HG02943 (cell line): ENCODE data around the gene WDR4.
"Not testable (repeated sequence)": the region's sequence is repeated elsewhere in the genome, so short reads cannot be mapped to it uniquely, and the experiment has no call there.

Experiments
- ATAC-seq: cut with Tn5 transposase; IDR thresholded peaks from one replicate; pipeline ENCODE4 v1.9.1; 2021; ENCODE audit warnings: mild to moderate bottlenecking, low read depth, moderate library complexity; ENCODE audit not compliant: unreplicated experiment

The WDR4 gene, protein sequence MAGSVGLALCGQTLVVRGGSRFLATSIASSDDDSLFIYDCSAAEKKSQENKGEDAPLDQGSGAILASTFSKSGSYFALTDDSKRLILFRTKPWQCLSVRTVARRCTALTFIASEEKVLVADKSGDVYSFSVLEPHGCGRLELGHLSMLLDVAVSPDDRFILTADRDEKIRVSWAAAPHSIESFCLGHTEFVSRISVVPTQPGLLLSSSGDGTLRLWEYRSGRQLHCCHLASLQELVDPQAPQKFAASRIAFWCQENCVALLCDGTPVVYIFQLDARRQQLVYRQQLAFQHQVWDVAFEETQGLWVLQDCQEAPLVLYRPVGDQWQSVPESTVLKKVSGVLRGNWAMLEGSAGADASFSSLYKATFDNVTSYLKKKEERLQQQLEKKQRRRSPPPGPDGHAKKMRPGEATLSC

DNA sequence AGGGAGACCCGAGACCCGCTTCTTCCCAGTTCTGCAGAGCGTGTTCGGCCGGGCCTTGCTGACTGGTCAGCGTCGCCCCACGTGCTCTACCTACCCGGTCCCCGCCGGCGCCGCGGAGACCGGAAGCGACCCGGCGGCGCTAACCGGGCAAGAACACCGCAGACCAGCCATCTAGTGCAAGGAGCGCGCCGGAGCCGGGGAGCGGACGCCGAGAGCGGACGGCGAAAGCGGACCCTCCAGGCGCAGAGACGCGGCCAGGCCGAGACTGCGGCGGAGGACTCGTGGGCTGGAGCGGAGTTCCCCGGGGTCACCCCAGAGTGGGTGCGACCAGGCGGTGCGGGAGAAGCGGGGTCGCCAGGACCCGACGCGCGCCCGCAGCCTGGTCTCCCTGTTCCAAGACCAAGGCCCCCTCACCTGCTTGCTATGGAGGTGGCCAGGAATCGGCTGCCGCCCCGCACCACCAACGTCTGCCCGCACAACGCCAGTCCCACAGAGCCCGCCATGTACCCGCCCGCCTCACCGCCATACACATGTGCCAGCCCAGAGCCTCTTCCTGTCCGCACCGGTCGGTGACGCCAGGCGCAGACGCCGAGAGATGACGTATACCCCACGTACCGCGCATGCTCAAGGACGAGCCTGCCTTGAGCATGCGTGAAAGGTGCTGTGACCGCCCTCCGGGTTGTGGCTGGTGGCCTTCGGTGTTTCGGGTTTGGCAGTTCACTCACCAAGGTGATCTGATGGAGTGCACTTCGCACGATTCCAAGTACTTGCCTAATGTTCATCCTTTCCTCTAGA lies at the start of gene WDR4:
Gene WDR4, minus strand, starts transcription at position 547 of the 795 bp plus-strand sequence. Its CDS starts 44 bp downstream, at position 503.
- ATAC-seq: peak; percentile 82

DNA sequence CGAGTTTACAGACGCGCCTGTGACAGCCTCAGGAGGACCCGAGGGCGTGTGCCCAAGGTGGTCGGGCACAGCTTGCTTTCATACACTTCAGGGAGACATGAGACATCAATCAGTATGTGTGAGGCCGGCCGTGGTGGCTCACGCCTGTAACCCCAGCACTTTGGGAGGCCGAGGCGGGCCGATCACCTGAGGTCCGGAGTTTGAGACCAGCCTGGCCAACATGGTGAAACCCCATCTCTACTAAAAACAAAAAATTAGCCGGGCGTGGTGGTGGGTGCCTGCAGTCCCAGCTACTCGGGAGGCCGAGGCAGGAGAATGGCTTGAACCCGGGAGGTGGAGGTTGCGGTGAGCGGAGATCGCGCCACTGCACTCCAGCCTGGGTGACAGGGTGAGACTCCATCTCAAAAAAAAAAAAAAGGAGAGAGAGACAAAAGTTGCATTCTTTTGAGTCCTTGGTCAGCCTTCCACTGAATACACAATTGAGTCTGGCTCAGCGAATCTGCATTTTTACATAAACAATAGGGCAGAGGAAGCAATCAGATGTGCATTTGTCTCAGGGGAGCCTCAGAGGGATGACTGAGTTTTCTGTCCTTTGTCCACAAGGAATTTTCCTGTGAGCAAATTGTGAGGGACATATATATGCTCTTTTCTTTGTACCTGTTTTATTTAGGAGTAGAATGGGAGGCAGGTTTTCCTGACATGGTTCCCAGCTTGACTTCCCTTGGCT lies 48.3 kb upstream of the WDR4 start:
- not testable (repeated sequence) for ATAC-seq

DNA sequence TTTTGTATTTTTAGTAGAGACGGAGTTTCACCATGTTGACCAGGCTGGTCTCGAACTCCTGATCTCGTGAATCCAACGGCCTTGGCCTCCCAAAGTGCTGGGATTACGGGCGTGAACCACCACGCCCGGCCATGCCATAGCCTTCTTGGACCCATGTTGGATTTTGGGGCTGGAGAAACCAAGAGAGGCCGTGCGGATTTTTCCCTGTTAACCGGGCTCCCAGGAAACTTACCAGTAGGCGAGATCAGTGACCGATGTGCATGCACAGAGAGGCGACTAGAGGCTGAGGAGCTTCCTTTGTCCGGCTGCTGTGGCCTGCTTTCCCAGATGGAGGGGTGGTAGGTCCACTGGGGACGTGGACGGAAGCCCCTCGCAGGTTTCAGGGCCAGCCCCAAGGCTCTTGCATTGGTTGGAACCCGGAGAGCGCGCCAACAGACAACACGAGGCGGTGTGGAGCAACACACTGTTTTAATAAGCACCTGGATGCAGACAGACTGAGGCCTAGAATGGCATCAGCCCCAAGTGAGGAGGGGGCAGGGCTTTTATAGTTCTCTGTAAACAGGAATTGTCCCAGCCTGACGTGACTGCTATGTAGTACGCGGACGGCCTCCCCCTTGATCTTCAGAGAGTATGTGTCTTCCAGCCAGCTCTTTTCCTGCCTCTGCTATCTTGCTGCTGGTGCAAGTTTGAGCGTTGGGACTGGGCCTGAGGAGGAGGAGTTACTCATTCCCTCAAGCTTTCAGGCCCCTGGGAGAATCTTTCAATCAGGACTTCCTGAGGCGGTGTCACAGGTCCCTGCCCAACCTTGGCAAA lies 46.0 kb upstream of the WDR4 start, which contains the start of gene ERVH48-1:
Gene ERVH48-1, minus strand, starts transcription at position 517 of the 813 bp plus-strand sequence. CDS start 6,624 bp downstream, outside the sequence.
- no peak for ATAC-seq

DNA sequence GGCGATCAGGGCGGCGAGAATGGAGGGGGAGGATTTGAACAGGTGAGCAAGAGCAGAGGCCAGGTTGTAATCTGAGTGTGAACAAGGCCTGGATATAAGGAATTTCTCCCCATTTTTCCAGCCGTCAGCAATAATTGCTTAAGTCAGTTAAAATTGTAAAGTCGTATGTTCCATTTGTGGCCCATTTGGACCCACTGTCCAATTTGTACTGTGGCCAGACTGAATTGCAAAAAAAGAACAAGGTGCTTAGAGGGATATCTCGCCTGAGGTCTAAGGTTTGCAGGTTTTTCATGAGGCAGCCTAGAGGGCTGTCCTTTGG lies 45.1 kb upstream of the WDR4 start:
- no peak for ATAC-seq

DNA sequence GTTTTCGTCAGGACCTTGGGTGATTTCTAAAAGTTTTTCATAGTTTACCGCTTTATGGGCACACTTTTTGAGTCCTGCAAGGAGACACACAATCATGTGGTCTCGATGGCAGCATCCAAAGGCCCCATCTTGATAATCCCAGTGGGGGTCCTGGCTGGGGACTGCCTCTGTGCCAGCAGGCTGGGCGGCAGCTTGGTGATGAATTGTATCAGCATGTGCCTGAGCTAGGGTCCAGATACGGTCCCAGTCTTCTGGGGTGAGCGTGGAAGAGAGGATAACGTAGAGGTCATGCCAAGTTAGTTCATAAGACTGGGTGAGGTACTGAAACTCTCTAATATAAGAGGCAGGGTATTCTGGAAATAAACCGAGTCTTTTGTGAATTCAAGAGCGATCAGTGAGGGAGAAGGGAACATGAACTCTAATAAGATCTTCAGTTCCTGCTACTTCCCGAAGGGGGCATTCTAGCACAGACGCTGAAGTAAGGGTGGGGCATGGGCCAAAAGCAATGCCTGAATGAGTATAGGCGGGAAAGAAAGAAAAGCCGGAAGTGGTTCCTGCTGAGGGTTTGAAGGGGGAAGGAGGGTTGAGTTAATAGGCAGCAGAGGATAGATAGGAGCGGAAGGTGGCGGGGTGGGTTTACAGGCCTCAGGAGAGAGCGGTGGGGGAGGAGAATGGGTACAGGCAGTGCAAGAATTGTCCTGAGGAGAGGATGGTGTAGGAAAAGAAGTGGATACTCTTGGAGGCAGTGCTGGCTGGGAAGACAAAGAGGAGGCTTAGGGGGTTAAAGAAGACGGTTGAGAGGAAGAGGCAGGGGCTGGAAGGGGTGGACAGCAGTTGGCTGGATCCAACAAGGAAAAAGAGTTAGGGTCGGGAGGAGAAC lies 44.5 kb upstream of the WDR4 start:
- ATAC-seq: peak; percentile 74

DNA sequence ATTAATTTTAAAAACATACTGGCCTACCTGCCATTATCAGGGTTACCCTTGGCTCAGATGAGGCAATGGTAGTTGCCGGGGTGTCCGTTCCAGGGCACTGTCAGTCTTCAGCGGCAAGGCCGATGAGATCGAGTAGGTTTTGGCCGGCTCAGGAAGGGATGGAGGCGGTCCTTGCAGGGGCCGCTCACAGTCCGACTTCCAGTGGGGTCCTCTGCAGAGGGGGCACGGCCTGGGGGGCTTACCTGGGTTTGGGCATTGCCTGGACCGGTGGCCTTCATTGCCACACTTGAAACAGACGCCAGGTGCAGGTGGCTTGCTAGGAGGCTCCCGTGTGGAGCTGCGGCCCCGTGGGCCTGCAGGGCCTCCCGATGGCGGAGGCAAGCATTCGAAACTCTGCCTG lies 43.6 kb upstream of the WDR4 start:
- no peak for ATAC-seq

DNA sequence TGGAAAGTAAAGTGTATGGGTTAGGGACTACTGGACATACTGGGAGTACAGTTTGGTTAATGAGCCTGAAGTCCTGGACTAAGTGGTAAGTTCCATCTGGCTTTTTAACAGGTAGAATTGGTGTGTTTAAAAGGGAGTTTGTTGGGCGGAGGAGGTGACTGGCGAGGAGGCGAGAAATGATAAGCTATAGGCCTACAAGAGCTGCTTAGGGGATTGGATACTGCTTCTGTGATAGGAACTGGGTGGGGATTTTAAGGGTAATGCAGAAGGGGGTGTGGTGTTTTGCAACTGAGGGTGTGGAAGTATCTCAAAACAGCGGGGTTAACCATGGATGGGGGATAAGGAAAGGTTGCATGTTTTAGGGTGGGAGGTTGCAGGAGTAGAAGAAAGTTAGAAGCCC lies 42.6 kb upstream of the WDR4 start:
- no peak for ATAC-seq

DNA sequence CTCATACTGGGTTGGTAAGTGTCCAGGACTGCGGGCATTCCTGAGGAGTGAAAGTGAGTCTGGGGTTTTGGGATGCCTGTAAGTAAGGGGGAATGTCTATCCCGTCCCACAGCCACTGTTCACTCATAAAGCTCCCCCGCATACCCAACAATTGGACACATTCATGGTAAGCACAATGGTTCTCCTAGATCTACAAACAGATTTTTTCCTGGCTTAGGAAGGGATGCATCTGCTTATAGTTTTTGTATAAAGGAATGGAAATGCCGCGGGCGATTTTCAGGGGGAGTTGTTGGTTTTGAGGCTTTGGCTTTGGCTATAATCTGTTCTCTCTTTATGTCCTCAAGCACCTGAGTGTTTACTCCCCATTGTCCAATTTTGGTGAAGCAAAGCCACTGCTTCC lies 39.0 kb upstream of the WDR4 start:
- no peak for ATAC-seq

DNA sequence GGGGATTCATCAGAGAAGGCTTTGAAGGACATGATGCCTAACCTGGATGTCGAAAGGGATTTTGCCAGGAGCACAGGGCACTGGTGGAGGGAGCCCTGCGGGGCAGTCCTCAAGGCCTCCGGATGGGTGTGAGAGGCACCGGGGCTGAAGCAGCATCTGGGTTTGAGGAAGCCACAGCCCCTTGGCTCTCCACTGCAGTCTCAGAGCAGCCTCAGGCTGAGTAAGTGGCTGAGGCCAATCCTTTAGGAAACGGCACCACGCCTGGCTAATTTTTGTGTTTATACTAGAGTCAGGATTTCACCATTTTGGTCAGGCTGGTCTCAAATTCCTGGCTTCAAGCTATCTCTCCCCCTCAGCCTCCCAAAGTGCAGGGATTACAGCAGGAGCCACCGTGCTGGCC lies 34.1 kb upstream of the WDR4 start:
- ATAC-seq: no peak

DNA sequence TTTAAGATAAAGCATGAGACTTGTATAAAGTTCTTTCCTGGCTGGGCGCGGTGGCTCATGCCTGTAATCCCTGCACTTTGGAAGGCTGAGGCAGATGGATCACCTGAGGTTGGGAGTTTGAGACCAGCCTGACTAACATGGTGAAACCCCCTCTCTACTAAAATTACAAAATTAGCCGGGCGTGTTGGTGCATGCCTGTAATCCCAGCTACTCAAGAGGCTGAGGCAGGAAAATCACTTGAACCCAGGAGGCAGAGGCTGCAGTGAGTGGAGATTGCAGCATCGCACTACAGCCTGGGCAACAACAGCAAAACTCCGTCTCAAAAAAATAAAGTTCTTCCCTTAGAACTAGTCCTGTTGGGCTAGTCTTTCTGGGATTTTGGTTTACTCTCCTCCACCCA lies 32.6 kb upstream of the WDR4 start:
- ATAC-seq: not testable (repeated sequence)

DNA sequence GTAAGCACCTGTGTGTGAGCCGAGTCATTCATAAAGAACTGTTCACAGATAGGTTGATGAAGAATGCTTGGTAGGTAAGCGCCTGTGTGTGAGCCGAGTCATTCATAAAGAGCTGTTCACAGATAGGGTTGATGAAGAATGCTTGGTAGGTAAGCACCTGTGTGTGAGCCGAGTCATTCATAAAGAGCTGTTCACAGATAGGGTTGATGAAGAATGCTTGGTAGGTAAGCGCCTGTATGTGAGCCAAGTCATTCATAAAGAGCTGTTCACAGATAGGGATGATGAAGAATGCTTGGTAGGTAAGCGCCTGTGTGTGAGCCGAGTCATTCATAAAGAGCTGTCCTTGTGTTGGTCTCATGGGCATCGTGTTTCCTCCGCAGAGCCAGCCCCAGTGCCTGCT lies 29.1 kb upstream of the WDR4 start:
- not testable (repeated sequence) for ATAC-seq

DNA sequence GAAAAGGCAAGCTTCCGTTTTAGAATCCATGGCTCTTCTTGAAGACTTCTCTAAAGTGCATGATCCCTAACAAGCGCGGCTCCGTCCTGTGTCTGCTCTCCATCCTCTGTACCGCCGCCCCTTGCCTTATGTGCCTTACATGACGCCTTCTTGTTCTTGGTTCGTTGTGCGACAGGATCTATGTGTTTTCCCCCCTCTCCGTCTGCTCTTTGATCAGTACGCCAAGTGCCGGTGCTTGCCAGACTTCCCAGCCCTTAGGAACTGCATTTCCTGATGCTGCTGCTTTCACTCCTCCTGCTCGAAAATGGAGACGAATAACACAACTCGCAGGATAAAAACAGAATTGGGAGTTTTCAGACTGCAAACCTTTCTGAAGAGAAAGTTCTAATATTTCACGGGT lies 26.9 kb upstream of the WDR4 start:
- no peak for ATAC-seq

DNA sequence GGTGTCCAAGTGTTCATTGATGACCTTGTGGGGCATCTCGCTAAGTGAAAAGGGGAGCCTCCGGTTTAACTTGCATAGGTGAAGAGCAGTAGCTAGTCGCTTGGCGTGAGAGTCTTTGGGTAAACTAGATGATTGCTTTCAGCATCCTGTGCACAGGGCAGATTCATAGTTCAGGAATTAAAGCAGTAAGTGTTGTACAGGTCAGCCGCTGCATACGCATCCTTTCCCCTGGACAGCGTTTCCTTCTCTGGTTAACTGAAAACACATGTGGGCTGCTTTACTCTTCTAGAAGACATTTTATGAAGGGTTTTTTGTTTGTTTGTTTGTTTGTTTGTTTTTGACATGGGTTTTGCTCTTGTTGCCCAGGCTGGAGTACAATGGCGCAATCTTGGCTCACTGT lies 25.9 kb upstream of the WDR4 start:
- no peak for ATAC-seq

DNA sequence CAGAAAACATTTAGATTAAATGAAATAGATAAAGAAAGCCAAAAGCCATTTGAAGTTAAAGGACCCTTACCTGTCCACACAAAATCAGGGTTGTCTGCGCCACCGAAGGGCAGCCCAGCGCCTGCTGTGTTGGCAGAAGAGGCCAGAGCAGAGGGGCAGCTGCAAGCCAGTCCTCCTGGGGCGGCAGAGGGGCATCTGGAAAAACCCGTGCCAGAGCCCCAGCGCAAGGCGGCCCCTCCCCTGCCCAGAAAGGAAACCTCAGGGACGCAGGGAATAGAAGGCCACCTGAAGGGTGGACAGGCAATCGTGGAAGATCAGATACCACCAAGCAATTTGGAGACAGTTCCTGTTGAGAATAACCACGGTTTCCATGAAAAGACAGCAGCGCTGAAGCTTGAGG lies 24.5 kb upstream of the WDR4 start:
- ATAC-seq: no peak

DNA sequence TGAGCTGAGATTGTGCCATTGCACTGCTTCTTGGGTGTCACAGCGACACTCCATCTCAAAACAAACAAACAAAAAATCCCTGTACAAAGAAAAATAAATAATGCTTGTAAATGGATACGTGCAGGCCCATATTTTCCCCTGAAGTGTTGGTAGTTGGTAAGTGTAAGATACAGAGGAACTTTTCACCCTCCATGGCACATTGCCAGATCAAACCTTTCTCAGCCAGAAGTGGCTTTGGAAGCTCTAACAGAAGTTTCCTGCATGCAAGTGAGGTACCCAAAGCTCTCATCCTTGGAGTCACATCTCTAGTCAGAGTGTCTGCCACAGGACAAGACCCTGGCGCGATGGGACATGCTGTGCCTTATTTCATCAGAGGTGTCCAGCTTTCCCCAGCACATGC lies 21.1 kb upstream of the WDR4 start:
- ATAC-seq: no peak

DNA sequence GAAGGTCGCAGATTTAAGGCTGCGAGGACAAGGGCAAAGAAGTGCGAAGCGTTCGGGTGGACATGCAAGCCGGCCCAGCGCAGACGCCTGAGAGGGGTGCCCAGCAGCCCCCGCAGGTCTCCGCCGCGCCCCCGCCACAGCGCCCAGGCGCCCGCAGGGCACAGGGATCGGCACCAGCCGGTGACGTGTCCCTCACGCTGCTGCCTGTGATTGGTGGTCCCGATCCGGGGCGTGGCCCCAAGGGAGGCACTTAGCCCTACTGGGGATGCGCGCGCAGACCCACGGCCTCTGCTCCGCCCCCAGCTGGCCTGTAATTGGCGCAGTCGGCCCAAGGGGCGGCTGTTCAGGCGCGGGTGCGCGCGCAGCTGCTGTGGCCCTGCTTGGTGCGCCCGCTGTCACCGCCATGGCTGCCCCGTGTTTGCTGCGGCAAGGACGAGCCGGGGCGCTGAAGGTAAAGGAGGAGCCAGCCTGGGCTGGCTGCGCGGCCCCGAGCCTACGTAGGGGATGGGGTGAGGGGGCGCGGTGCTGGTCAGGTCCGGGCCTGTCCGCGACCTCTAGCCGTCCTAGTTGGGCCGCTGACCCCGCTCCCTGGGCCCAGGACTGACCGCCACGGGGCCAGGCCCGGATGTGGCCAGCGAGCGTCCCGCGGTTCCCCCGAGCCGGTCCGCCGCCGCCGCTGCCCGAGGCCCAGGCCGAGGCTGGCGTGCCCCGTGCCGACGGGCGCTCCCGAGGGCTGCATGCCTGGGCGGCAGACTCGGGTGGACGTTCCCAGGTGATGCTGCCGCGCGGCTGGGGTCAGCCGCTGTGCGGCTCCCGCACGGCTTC lies 13.8 kb upstream of the WDR4 start, which contains the start of gene NDUFV3:
Gene NDUFV3, plus strand, starts transcription at position 379 of the 825 bp plus-strand sequence. Its CDS starts 25 bp downstream, at position 404.
- ATAC-seq: peak; percentile 91

DNA sequence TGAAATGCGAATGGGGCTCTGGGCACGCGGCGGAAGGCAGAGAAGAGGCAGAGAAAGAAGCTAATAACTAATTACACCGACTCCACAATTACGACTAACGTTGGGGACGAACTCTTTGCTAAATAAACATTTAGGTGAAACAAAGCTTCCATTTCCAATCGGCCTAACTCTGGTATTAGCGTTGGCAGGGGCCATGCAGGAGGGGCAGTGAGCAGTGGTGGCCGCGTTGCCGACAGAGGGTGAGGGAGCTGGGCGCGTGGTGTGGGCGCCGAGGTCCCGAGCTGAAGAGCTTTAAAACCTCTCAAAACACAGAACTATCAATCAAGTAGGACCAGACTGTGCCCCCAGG lies 13.2 kb upstream of the WDR4 start:
- ATAC-seq: peak; percentile 22

DNA sequence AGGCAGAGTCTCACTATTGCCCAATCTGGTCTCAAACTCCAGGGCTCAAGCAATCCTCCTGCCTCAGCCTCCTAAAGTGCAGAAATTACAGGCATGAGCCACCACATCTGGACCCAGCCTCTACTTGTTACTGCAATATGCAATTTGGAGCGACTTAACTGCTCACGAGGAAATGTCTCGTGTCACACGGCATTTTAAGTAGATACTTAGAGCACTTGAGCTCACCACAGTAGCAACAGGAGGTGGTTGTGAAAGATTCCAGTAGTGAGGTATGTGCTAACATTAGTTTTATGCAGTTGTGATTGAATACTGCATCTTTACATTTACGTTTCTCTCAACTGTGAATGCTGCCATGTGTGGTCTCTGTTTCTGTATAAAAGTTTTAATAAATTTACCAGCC lies 8.0 kb upstream of the WDR4 start:
- ATAC-seq: no peak
